B cell (primary cell): Measurements from ENCODE around the gene NEUROD2. TPM values are rescaled to one million over a fixed set of nuclear protein-coding genes. Genes with fewer than 3 reads are reported as not detected.

Experiments used
- ATAC-seq: fragments of 200-7000 bp; cut with Tn5 transposase; one replicate; pipeline ENCODE4 v1.10.0; 2021; ENCODE audit warnings: low read depth, mild to moderate bottlenecking, moderate number of reproducible peaks, moderate library complexity
- CTCF ChIA-PET: fragments of 350-600 bp; sonication (Branson Sonifier 250); formaldehyde crosslinking; loops from one replicate; lab custom pipeline; 2021; ENCODE audit warnings: antibody characterized with exemption, inconsistent platforms; lab: Charles Lee
- POLR2A ChIA-PET: fragments of 350-600 bp; sonication (Branson Sonifier 250); formaldehyde crosslinking; loops from one replicate; lab custom pipeline; 2021; ENCODE audit warnings: antibody characterized with exemption; lab: Charles Lee
- DNase-seq: peaks from one replicate; pipeline ENCODE4 v3.0.0; 2013
- H2AFZ ChIP-seq: 2 replicates; pipeline ENCODE4 v1.6.1; 2012; ENCODE audit warnings: mild to moderate bottlenecking, low read depth, low read length; ENCODE audit not compliant: insufficient read depth, poor library complexity, severe bottlenecking
- H3K27ac ChIP-seq, 2 donors: 1 replicate in 1 of 2; 2 replicates in 1 of 2; pipeline ENCODE4 v1.5.1; 2012 to 2013; ENCODE audit warnings: low read length in 2 of 2, mild to moderate bottlenecking in 2 of 2, moderate library complexity in 1 of 2
- H3K27me3 ChIP-seq, 4 experiments: fragments of 200-600 bp in 1 of 4; sonication (generic) in 1 of 4; replicated peaks in 1 of 4; 1 replicate in 2 of 4; 2 replicates in 2 of 4; pipeline versions ENCODE4 v1.6.1 to v1.7.0; 2013 to 2016; ENCODE audit warnings: low read length in 3 of 4, mild to moderate bottlenecking in 2 of 4, mixed read lengths in 1 of 4, moderate library complexity in 1 of 4; ENCODE audit not compliant: insufficient read depth in 4 of 4, control insufficient read depth in 3 of 4; ENCODE audit errors: control extremely low read depth in 1 of 4
- H3K36me3 ChIP-seq, 2 experiments: replicated peaks in 1 of 2; 1 replicate in 1 of 2; 2 replicates in 1 of 2; pipeline versions ENCODE4 v1.6.1 to v1.7.1; 2013; ENCODE audit warnings: low read length in 1 of 2; ENCODE audit not compliant: insufficient read depth in 2 of 2, control insufficient read depth in 1 of 2; ENCODE audit errors: control extremely low read depth in 1 of 2, extremely low read depth in 1 of 2
- H3K4me1 ChIP-seq, 2 donors: fragments of 200-600 bp in 1 of 2; sonication (generic) in 1 of 2; 1 replicate in 1 of 2; 2 replicates in 1 of 2; pipeline versions ENCODE4 v1.5.1 to v1.6.1; 2013 to 2017; ENCODE audit warnings: low read length in 2 of 2; ENCODE audit not compliant: control insufficient read depth in 2 of 2, insufficient read depth in 2 of 2
- H3K4me2 ChIP-seq: replicated peaks from 2 replicates; pipeline ENCODE3; 2012; ENCODE audit warnings: mild to moderate bottlenecking, low read depth, low read length; ENCODE audit not compliant: poor library complexity, severe bottlenecking
- H3K4me3 ChIP-seq, 5 experiments: fragments of 200-600 bp in 1 of 5; sonication (generic) in 1 of 5; 1 replicate in 3 of 5; 2 replicates in 2 of 5; pipeline versions ENCODE4 v1.5.1 to v1.7.0; 2011 to 2016; ENCODE audit warnings: low read length in 4 of 5, mild to moderate bottlenecking in 4 of 5, low read depth in 2 of 5, control low read depth in 1 of 5, moderate library complexity in 1 of 5; ENCODE audit not compliant: insufficient read depth in 1 of 5; ENCODE audit errors: control extremely low read depth in 1 of 5, extremely low read depth in 1 of 5
- H3K79me2 ChIP-seq: fragments of 200-600 bp; sonication (generic); one replicate; pipeline ENCODE4 v1.6.0; 2016; ENCODE audit warnings: low read length; ENCODE audit not compliant: control insufficient read depth, insufficient read depth
- H3K9ac ChIP-seq: fragments of 200-600 bp; sonication (generic); 2 replicates; pipeline ENCODE4 v1.6.1; 2017; ENCODE audit warnings: mild to moderate bottlenecking, low read length, moderate library complexity
- H3K9me3 ChIP-seq, 3 donors: one replicate each; pipeline versions ENCODE4 v1.6.1 to v1.7.1; 2013; ENCODE audit warnings: low read length in 2 of 3; ENCODE audit not compliant: control insufficient read depth in 2 of 3, insufficient read depth in 1 of 3; ENCODE audit errors: control extremely low read depth in 1 of 3
- H4K20me1 ChIP-seq: 2 replicates; pipeline ENCODE4 v1.6.0; 2012; ENCODE audit warnings: mild to moderate bottlenecking, low read length; ENCODE audit not compliant: insufficient read depth, control insufficient read depth, poor library complexity, severe bottlenecking
- H3K27ac Mint-ChIP-seq: one replicate; pipeline ENCODE4 v1.8.0; 2021; ENCODE audit warnings: mixed read lengths
- H3K27me3 Mint-ChIP-seq: one replicate; pipeline ENCODE4 v1.8.0; 2021; ENCODE audit warnings: mixed read lengths
- H3K4me1 Mint-ChIP-seq: one replicate; pipeline ENCODE4 v1.8.0; 2021; ENCODE audit warnings: mixed read lengths
- H3K4me3 Mint-ChIP-seq: one replicate; pipeline ENCODE4 v1.8.0; 2021; ENCODE audit warnings: mixed read lengths
- H3K9me3 Mint-ChIP-seq: one replicate; pipeline ENCODE4 v1.8.0; 2022; ENCODE audit warnings: mixed read lengths; ENCODE audit not compliant: insufficient read depth
- EZH2 ChIP-seq: IDR thresholded peaks from 2 replicates; pipeline ENCODE4 v1.6.1; 2012; ENCODE audit warnings: borderline replicate concordance, low read depth, mild to moderate bottlenecking, moderate library complexity, low read length; ENCODE audit not compliant: insufficient read depth, poor library complexity, severe bottlenecking
- WGBS: methylation state at CpG from one replicate; pipeline ENCODE4 v1.1.5; 2013; ENCODE audit warnings: missing lambda C conversion rate; ENCODE audit not compliant: insufficient coverage; 5-methylcytosine and 5-hydroxymethylcytosine counted together
- intact Hi-C: fragments of 100-400 bp; cut with micrococcal nuclease; formaldehyde crosslinking; loops from one replicate; pipeline ENCODE4 v1.10.0; 2022
- polyA plus RNA-seq: library from polyadenylated mRNA; depleted of rRNA; stranded (reverse); fragments of >200 nt; gene quantifications from 2 replicates; pipeline ENCODE4 v1.2.3, GENCODE V29; 2012
- total RNA-seq, 2 donors: library from RNA; stranded (reverse); fragments of 120-200 nt in 1 of 2; gene quantifications; 1 replicate in 1 of 2; 2 replicates in 1 of 2; pipeline versions ENCODE4 v1.2.3 to v1.2.4, GENCODE V29; 2013 to 2022
- TF ChIP-seq, protein P1 (sequence below): fragments of 200-600 bp; IDR thresholded peaks from one replicate; pipeline ENCODE4 v1.8.0; 2022; ENCODE audit warnings: antibody characterized with exemption, mild to moderate bottlenecking

NEUROD2 gene
- total and polyA plus RNA-seq, 2 donors (not counting 1 experiment from before 2014, with no cell fraction given), result 0.04 TPM; not detected in 1

DNA sequence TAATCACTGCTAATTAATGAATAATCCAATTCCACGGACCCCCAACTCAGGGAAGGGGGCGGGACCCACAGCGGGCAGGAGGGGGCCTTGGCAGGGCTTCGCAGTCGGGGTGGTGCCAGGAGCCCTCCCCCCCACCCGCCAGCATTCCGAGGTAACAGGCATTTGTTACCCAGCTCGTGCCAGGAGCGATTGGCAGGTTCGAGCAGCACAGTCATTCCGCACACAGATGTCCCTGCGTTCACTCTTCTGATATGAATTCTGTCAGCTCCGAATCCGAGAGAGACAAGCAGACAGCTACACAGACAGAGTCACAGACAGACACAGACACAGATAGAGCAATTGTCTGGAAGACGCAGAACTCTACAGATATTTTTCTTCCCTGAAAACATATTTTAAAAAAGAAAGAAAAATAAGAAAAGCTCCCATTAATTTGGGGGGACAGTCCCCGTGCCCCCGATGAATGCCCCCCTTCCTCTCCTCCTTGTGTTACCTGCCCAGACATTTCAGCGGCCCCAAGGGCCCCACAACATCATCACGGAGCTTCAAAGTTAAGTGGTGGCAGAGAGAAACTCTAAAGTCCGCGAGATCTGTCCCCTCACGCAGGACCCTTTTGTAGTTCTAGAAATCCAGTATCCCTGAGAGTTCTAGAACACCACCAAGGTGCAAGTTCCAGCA is 10.2 kb downstream of the NEUROD2 start:
- Mint-ChIP-seq H3K27ac (no peak overlapping the region), H3K4me3 (peak overlapping the region; percentile 26), H3K9me3 (no peaks in the 10 kb centered on the region), H3K4me1 (peaks cover 31% of the 10 kb centered on the region), H3K27me3 (peaks cover 79% of the 10 kb centered on the region)
- Histone ChIP-seq H3K4me3 (no peak overlapping the region), H3K27ac (no peak overlapping the region), H3K9ac (no peak overlapping the region), H3K9me3 (peaks cover 0 to 40% (median 3%) of the 10 kb centered on the region in 3 donors), H3K27me3 (peaks cover 0 to 88% (median 61%) of the 10 kb centered on the region in 4 experiments), H3K79me2 (no peaks in the 10 kb centered on the region), H3K36me3 (no peaks in the 10 kb centered on the region), H3K4me2 (no peak overlapping the region), H4K20me1 (no peaks in the 10 kb centered on the region), H2AFZ (no peak overlapping the region), H3K4me1 (peaks cover 34 to 43% of the 10 kb centered on the region in 2 donors)
- no peak for TF ChIP-seq EZH2
- TF ChIP-seq, protein P1, sequence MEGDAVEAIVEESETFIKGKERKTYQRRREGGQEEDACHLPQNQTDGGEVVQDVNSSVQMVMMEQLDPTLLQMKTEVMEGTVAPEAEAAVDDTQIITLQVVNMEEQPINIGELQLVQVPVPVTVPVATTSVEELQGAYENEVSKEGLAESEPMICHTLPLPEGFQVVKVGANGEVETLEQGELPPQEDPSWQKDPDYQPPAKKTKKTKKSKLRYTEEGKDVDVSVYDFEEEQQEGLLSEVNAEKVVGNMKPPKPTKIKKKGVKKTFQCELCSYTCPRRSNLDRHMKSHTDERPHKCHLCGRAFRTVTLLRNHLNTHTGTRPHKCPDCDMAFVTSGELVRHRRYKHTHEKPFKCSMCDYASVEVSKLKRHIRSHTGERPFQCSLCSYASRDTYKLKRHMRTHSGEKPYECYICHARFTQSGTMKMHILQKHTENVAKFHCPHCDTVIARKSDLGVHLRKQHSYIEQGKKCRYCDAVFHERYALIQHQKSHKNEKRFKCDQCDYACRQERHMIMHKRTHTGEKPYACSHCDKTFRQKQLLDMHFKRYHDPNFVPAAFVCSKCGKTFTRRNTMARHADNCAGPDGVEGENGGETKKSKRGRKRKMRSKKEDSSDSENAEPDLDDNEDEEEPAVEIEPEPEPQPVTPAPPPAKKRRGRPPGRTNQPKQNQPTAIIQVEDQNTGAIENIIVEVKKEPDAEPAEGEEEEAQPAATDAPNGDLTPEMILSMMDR, result no peak
- ChIA-PET POLR2A (no interaction called here), CTCF (interaction anchor here (0.7 kb wide), 1 partner anchor 26 kb away, joined by 3 read pairs; no protein-coding TSS in a partner anchor)
- ATAC-seq (no peak), DNase-seq (no peak)
- WGBS, result 10% methylated on average over 14 of the region's 22 CpGs
- intact Hi-C loops, result no loop called here

DNA sequence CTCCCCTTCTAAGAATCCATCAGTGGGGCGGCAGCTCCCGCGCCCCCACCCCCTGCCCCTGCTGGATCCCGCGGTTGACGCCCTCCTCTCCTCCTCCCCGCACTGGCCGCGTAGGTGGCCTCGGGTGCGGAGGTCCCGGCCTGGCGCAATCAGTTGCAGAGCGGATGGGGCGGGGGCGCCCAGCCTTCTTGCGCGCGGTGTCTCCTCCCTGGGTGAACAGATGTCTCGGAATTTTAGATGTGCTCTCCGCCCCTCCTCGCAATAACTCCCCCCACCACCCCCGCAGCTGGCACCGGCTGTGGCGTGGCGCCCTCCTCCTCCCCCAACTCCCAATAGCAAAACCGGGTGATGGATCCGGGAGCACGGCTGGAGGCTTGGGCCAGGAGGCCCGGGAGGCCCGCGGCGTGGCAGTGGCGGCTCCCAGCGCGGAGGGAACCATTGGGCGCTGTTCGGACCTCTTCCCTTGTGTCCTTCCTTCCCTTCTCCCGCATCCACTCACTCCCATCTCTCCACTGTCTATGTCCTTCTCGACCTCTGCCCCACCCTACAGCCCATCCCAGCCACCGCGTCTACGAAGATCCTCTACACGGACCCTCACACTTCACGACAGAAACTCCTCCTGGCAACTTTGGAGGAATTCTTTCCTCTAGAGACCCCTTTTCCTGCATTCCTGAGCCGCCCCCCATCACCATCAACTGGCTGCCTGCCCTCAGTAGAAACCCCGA is 11.0 kb downstream of the NEUROD2 start:
- H3K36me3 ChIP-seq, result no peaks in the 10 kb centered on the region
- no peaks in the 10 kb centered on the region for H4K20me1 ChIP-seq
- DNase-seq (no peak), ATAC-seq (no peak)
- no peak overlapping the region for H2AFZ ChIP-seq
- ChIA-PET CTCF (interaction anchor here (0.7 kb wide), 1 partner anchor 27 kb away, joined by 3 read pairs; no protein-coding TSS in a partner anchor), POLR2A (no interaction called here)
- H3K4me3 Mint-ChIP-seq, result no peak overlapping the region
- H3K4me1 ChIP-seq, result peaks cover 34 to 48% of the 10 kb centered on the region in 2 donors
- H3K4me2 ChIP-seq, result no peak overlapping the region
- no peak overlapping the region for H3K27ac Mint-ChIP-seq
- no peaks in the 10 kb centered on the region for H3K79me2 ChIP-seq
- H3K9me3 ChIP-seq, result peaks cover 0 to 39% (median 3%) of the 10 kb centered on the region in 3 donors
- no peak overlapping the region for H3K9ac ChIP-seq
- H3K9me3 Mint-ChIP-seq, result no peaks in the 10 kb centered on the region
- peaks cover 0 to 89% (median 60%) of the 10 kb centered on the region in 4 experiments for H3K27me3 ChIP-seq
- TF ChIP-seq, protein P1, result no peak
- TF ChIP-seq EZH2, result no peak
- peaks cover 77% of the 10 kb centered on the region for H3K27me3 Mint-ChIP-seq
- 6% methylated on average over 36 of the region's 47 CpGs for WGBS
- no peak overlapping the region for H3K27ac ChIP-seq
- no peak overlapping the region for H3K4me3 ChIP-seq
- intact Hi-C loops, result no loop called here
- peaks cover 33% of the 10 kb centered on the region for H3K4me1 Mint-ChIP-seq
